ENCODE measurements around the gene ADGRD2. TPM values are rescaled to one million over a fixed set of nuclear protein-coding genes. Genes with fewer than 3 reads are reported as not detected.

ADGRD2 gene
- total and polyA plus RNA-seq, 2 of the 13 experiments (the other 11 are each of a cell fraction or from before 2014, with no cell fraction given): not detected

- no peak for TF ChIP-seq HINFP (CRISPR knock-in tag; IDR thresholded peaks at IDR 0.05; ENCODE audit: low read depth)
- TF ChIP-seq ZEB1 (IDR thresholded peaks at IDR 0.05; ENCODE audit: insufficient replicate concordance, low read depth): no peak
- no peak for TF ChIP-seq ZSCAN22 (CRISPR knock-in tag; IDR thresholded peaks at IDR 0.05)
- TF ChIP-seq ZNF550 (CRISPR knock-in tag; IDR thresholded peaks at IDR 0.05; ENCODE audit: borderline replicate concordance): no peak
- TF ChIP-seq HNF4G (IDR thresholded peaks at IDR 0.05; ENCODE audit: borderline replicate concordance, low read depth, low read length): no peak
- TF ChIP-seq HNF4G (CRISPR knock-in tag; IDR thresholded peaks at IDR 0.05; ENCODE audit: borderline replicate concordance, low read depth): no peak
- no peak for TF ChIP-seq ZNF468 (CRISPR knock-in tag; IDR thresholded peaks at IDR 0.05)
- TF ChIP-seq MNT (IDR thresholded peaks at IDR 0.05): no peak
- peak; percentile 48 for TF ChIP-seq TEAD3 (CRISPR knock-in tag; optimal IDR thresholded peaks at IDR 0.05; ENCODE audit: borderline replicate concordance)
- no peak for TF ChIP-seq FOXK2 (IDR thresholded peaks at IDR 0.05)
- TF ChIP-seq ZNF121 (CRISPR knock-in tag; IDR thresholded peaks at IDR 0.05): no peak
- peak; percentile 100 for TF ChIP-seq HOMEZ (CRISPR knock-in tag; IDR thresholded peaks at IDR 0.05; ENCODE audit: low read depth)
- TF ChIP-seq ZNF430 (CRISPR knock-in tag; IDR thresholded peaks at IDR 0.05): peak; percentile 63; the same call in 1 of the 2 replicates
- no peak for TF ChIP-seq ZNF12 (CRISPR knock-in tag; IDR thresholded peaks at IDR 0.05)
- 0 out of 2 replicates have a peak, but pooled peaks have one; percentile 12 for TF ChIP-seq CBFB (CRISPR knock-in tag; IDR thresholded peaks at IDR 0.05)
- TF ChIP-seq ZMYM4 (CRISPR knock-in tag; IDR thresholded peaks at IDR 0.05): peak; percentile 100
- no peak for TF ChIP-seq TEAD2 (CRISPR knock-in tag; IDR thresholded peaks at IDR 0.05)
- TF ChIP-seq ZNF30 (CRISPR knock-in tag; IDR thresholded peaks at IDR 0.05): no peak
- TF ChIP-seq ZBTB2 (CRISPR knock-in tag; IDR thresholded peaks at IDR 0.05; ENCODE audit: low read depth): no peak
- TF ChIP-seq ZBTB1 (CRISPR knock-in tag; IDR thresholded peaks at IDR 0.05; ENCODE audit: borderline replicate concordance): no peak
- TF ChIP-seq ZNF501 (CRISPR knock-in tag; IDR thresholded peaks at IDR 0.05): peak; percentile 91
- no peak for TF ChIP-seq TFDP1 (CRISPR knock-in tag; IDR thresholded peaks at IDR 0.05; ENCODE audit: borderline replicate concordance)
- peak; percentile 44; the same call in 1 of the 2 replicates for TF ChIP-seq FOXJ3 (CRISPR knock-in tag; IDR thresholded peaks at IDR 0.05; ENCODE audit: borderline replicate concordance)
- peak; percentile 73 for TF ChIP-seq HCFC1 (IDR thresholded peaks at IDR 0.05; ENCODE audit: low read depth, low read length)
Measured at GRCh38 chr9:124415102-124415851, 35.0 kb upstream of the ADGRD2 start, which contains the start of gene PSMB7 (continued).

All from HepG2 (cell line).